MCF 10A (cell line): ENCODE measurements around the gene RAB28. TPM values are rescaled to one million over a fixed set of nuclear protein-coding genes. Genes with fewer than 3 reads are reported as not detected.

Experiments
- BruUV-seq: library from RNA; stranded (reverse); fragments of 400-500 nt; replicated peaks from 2 replicates; lab custom pipeline; 2021; lab: Mats Ljungman, UMichigan
- CTCF ChIA-PET: fragments of 300-600 bp; sonication (Branson Sonifier 250); formaldehyde crosslinking; extraction: SDS; loops from one replicate; lab custom pipeline; 2021; ENCODE audit warnings: antibody characterized with exemption, inconsistent platforms; lab: Yijun Ruan, JAX
- POLR2A ChIA-PET: fragments of 300-600, 350-650 bp; sonication (Branson Sonifier 250); formaldehyde crosslinking; extraction: SDS; loops from one replicate; lab custom pipeline; 2020; ENCODE audit warnings: antibody characterized with exemption, inconsistent platforms; lab: Yijun Ruan, JAX
- DNase-seq: peaks from one replicate; pipeline ENCODE4 v3.0.0-alpha.2; 2018; ENCODE audit not compliant: unreplicated experiment
- H3K27ac Mint-ChIP-seq: one replicate; pipeline ENCODE4 v1.8.0; 2022; ENCODE audit warnings: mild to moderate bottlenecking, low read depth, mixed read lengths; ENCODE audit not compliant: unreplicated experiment
- H3K27me3 Mint-ChIP-seq: one replicate; pipeline ENCODE4 v1.8.0; 2022; ENCODE audit warnings: mixed read lengths; ENCODE audit not compliant: insufficient read depth, unreplicated experiment
- H3K36me3 Mint-ChIP-seq: one replicate; pipeline ENCODE4 v1.8.0; 2022; ENCODE audit warnings: mild to moderate bottlenecking, moderate library complexity, mixed read lengths; ENCODE audit not compliant: insufficient read depth, unreplicated experiment
- H3K4me1 Mint-ChIP-seq: one replicate; pipeline ENCODE4 v1.8.0; 2022; ENCODE audit warnings: mixed read lengths; ENCODE audit not compliant: insufficient read depth, unreplicated experiment
- H3K4me3 Mint-ChIP-seq: one replicate; pipeline ENCODE4 v1.8.0; 2022; ENCODE audit warnings: mild to moderate bottlenecking, moderate library complexity, mixed read lengths; ENCODE audit not compliant: unreplicated experiment
- H3K9me3 Mint-ChIP-seq: one replicate; pipeline ENCODE4 v1.8.0; 2022; ENCODE audit warnings: mixed read lengths; ENCODE audit not compliant: unreplicated experiment
- CTCF ChIP-seq: fragments of 200-600 bp; IDR thresholded peaks from one replicate; pipeline ENCODE4 v1.8.0; 2022; ENCODE audit warnings: antibody characterized with exemption, mild to moderate bottlenecking; ENCODE audit not compliant: unreplicated experiment
- intact Hi-C: fragments of 100-400 bp; cut with micrococcal nuclease; formaldehyde crosslinking; loops from 2 replicates; pipeline ENCODE4 v1.14.1; 2022
- total RNA-seq: library from RNA; stranded (reverse); gene quantifications from 2 replicates; pipeline ENCODE4 v1.2.3, GENCODE V29; 2022

Gene RAB28
- total RNA-seq, 1 experiment from 2014 or later = 15.9 TPM

- TF ChIP-seq CTCF = no peak
- DNase-seq = no peak
- CTCF ChIA-PET = interaction anchor here (0.9 kb wide), 1 partner anchor 673 kb away, joined by 3 read pairs; no protein-coding TSS in a partner anchor
- no peaks in the 10 kb centered on the region for H3K36me3 Mint-ChIP-seq
- no TSS peak for BruUV-seq
- H3K27ac Mint-ChIP-seq = no peak overlapping the region
- H3K9me3 Mint-ChIP-seq = no peaks in the 10 kb centered on the region
- intact Hi-C loops = no loop called here
- H3K27me3 Mint-ChIP-seq = no peaks in the 10 kb centered on the region
- H3K4me1 Mint-ChIP-seq = no peaks in the 10 kb centered on the region
- H3K4me3 Mint-ChIP-seq = no peak overlapping the region
- POLR2A ChIA-PET = no interaction called here
Measured at GRCh38 chr4:13522282-13523104, 38.4 kb upstream of the RAB28 start.

DNA sequence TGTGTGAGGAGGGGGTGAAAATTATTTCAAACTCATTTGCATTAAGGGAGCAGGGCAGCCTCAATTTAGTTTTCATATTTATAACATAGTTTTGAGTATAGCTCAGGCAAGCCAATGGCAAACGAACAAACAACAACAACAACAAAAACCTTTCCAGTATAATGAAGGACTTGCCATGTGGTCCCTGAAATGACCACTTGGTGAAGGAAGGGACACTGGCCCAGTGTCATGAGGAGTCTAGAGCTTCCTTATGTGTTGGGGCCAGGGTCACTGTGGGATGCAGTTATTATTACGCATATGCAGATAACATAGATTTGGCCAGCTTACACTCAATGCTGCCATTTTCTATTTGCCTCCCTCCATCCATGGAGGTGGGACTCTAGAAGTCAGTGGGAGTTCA, 36.9 kb upstream of the RAB28 start:
- no peak overlapping the region for H3K4me3 Mint-ChIP-seq
- ChIA-PET CTCF (interaction anchor here (0.6 kb wide), 1 partner anchor 272 kb away, joined by 3 read pairs; no protein-coding TSS in a partner anchor), POLR2A (no interaction called here)
- no peaks in the 10 kb centered on the region for H3K36me3 Mint-ChIP-seq
- no peaks in the 10 kb centered on the region for H3K27me3 Mint-ChIP-seq
- no peaks in the 10 kb centered on the region for H3K9me3 Mint-ChIP-seq
- intact Hi-C loops = no loop called here
- DNase-seq = no peak
- no peak overlapping the region for H3K27ac Mint-ChIP-seq
- no peak for TF ChIP-seq CTCF
- no TSS peak for BruUV-seq
- no peaks in the 10 kb centered on the region for H3K4me1 Mint-ChIP-seq

- Mint-ChIP-seq H3K27ac (no peak overlapping the region), H3K36me3 (no peaks in the 10 kb centered on the region), H3K9me3 (no peaks in the 10 kb centered on the region), H3K4me1 (no peaks in the 10 kb centered on the region), H3K27me3 (no peaks in the 10 kb centered on the region), H3K4me3 (no peak overlapping the region)
- ChIA-PET CTCF (interaction anchor here (0.6 to 0.7 kb wide), 4 partner anchors 32 to 550 kb away, joined by 3 to 4 read pairs (median 3); no protein-coding TSS in a partner anchor), POLR2A (interaction anchor here (0.9 kb wide), 1 partner anchor 9 kb away, joined by 3 read pairs; no protein-coding TSS in a partner anchor)
- BruUV-seq = no TSS peak
- intact Hi-C loops = no loop called here
- TF ChIP-seq CTCF = no peak
- no peak for DNase-seq
Measured at GRCh38 chr4:13516315-13516860, 32.2 kb upstream of the RAB28 start.

DNA sequence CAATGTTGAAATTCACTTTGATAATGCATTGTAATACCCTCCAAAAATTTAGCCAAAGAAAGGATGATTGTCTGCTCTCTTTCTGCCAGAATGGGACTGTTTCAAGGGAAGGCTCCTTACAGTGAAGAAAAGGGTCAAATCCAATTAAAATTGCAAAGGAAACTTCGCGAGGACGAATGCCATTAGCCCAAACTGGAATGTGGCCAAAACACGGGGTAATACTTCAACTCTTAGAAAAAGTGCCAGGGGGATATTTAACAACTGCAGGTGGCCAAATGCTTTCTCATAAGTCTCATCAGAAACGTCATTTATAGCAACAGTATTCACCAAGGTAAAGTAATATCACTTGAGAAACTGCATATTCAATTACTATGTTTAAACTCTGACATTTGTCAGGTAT, 31.1 kb upstream of the RAB28 start:
- no peak for TF ChIP-seq CTCF
- Mint-ChIP-seq H3K4me3 (no peak overlapping the region), H3K27ac (no peak overlapping the region), H3K36me3 (no peaks in the 10 kb centered on the region), H3K4me1 (no peaks in the 10 kb centered on the region), H3K27me3 (no peaks in the 10 kb centered on the region), H3K9me3 (no peaks in the 10 kb centered on the region)
- intact Hi-C loops = no loop called here
- DNase-seq = no peak
- ChIA-PET POLR2A (no interaction called here), CTCF (interaction anchor here (0.6 kb wide), 1 partner anchor 10 kb away, joined by 3 read pairs; no protein-coding TSS in a partner anchor)
- BruUV-seq = no TSS peak
